SK-N-SH treated with all-trans-retinoic acid at 6 μM for 48 hours (cell line): Measurements from ENCODE around the gene KIF3B.

Experiments used
- ARNTL ChIP-seq: fragments of 450-650 bp; formaldehyde crosslinking; IDR thresholded peaks from 2 replicates; pipeline ENCODE4 v1.5.0; 2020; ENCODE audit warnings: low read depth, mild to moderate bottlenecking, moderate library complexity, borderline replicate concordance
- POU6F1 ChIP-seq: fragments of 250-450 bp; sonication (Bioruptor Pico); IDR thresholded peaks from 2 replicates; pipeline ENCODE4 v1.8.0; 2021; ENCODE audit warnings: low read depth, mild to moderate bottlenecking, moderate library complexity, borderline replicate concordance
- ZFP30 ChIP-seq: fragments of 450-650 bp; formaldehyde crosslinking; IDR thresholded peaks from 2 replicates; pipeline ENCODE4 v1.5.0; 2022; ENCODE audit warnings: mild to moderate bottlenecking, moderate library complexity
- ZNF8 ChIP-seq: fragments of 450-650 bp; formaldehyde crosslinking; IDR thresholded peaks from 2 replicates; pipeline ENCODE4 v1.5.0; 2020; ENCODE audit warnings: mild to moderate bottlenecking, moderate library complexity

GRCh38 chr20:32294071-32294470 lies 16.6 kb downstream of the KIF3B start:
- TF ChIP-seq ZFP30 (CRISPR knock-in tag) (no peak), POU6F1 (CRISPR knock-in tag) (no peak), ARNTL (CRISPR knock-in tag) (no peak), ZNF8 (CRISPR knock-in tag) (no peak)
